ENCODE data around the gene SEL1L3. TPM values are rescaled to one million over a fixed set of nuclear protein-coding genes. Genes with fewer than 3 reads are reported as not detected.

The SEL1L3 gene
- total RNA-seq, 1 donor from 2014 or later: 123 TPM

DNA sequence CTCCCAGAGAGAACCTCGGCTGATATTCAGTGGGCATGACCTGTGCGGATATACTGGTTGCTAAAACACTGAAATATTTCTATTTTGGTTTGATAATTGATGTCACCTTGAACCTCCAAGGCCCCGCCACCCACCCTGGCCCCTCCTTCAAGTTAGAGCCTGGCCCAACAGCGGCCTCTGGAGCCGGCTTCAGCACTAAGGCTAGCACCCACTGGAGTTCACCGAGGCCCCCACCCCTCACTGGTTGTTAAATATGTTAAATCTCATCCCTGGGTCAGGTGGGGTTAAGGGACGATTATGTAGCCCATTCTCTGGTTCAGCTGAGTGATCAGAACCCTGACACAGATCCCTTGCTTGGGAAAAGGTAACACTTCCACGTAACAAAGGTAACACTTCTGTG lies 24.3 kb downstream of the SEL1L3 start:
- no peaks in the 10 kb centered on the region for H3K27me3 ChIP-seq (ENCODE audit: control insufficient read depth, insufficient read depth, low read length)
- no peak overlapping the region for H3K4me3 ChIP-seq (ENCODE audit: low read depth, low read length)
- DNase-seq (ENCODE audit: low read depth): no peak
- TF ChIP-seq, protein P1, sequence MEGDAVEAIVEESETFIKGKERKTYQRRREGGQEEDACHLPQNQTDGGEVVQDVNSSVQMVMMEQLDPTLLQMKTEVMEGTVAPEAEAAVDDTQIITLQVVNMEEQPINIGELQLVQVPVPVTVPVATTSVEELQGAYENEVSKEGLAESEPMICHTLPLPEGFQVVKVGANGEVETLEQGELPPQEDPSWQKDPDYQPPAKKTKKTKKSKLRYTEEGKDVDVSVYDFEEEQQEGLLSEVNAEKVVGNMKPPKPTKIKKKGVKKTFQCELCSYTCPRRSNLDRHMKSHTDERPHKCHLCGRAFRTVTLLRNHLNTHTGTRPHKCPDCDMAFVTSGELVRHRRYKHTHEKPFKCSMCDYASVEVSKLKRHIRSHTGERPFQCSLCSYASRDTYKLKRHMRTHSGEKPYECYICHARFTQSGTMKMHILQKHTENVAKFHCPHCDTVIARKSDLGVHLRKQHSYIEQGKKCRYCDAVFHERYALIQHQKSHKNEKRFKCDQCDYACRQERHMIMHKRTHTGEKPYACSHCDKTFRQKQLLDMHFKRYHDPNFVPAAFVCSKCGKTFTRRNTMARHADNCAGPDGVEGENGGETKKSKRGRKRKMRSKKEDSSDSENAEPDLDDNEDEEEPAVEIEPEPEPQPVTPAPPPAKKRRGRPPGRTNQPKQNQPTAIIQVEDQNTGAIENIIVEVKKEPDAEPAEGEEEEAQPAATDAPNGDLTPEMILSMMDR (IDR thresholded peaks at IDR 0.05; ENCODE audit: insufficient read depth, low read length, poor library complexity, severe bottlenecking): no peak
- H3K36me3 ChIP-seq (ENCODE audit: control insufficient read depth, insufficient read depth, low read length): no peaks in the 10 kb centered on the region

DNA sequence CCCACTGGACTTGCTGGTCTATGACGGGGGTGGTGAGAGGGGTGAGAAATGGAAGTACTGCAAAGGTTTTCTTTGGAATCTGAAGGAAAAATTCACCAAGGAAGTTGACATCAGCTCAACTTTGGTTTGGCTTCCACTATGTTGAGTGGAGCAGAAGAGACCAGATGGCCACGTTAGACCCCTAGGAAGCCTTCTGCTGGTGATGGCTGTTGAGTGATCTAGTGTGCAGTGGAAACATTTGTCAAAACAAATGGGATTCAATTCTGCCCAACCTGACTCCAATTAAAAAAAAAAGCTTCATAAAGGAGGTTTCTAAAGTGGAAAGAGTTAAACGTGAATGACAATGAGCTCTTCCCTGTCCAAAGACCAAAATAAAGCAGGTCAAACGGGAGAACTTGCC lies 25.7 kb downstream of the SEL1L3 start:
- Histone ChIP-seq H3K36me3 (ENCODE audit: control insufficient read depth, insufficient read depth, low read length) (no peaks in the 10 kb centered on the region), H3K4me3 (ENCODE audit: low read depth, low read length) (no peak overlapping the region), H3K27me3 (ENCODE audit: control insufficient read depth, insufficient read depth, low read length) (no peaks in the 10 kb centered on the region)
- TF ChIP-seq, protein P1 (IDR thresholded peaks at IDR 0.05; ENCODE audit: insufficient read depth, low read length, poor library complexity, severe bottlenecking): no peak
- no peak for DNase-seq (ENCODE audit: low read depth)

DNA sequence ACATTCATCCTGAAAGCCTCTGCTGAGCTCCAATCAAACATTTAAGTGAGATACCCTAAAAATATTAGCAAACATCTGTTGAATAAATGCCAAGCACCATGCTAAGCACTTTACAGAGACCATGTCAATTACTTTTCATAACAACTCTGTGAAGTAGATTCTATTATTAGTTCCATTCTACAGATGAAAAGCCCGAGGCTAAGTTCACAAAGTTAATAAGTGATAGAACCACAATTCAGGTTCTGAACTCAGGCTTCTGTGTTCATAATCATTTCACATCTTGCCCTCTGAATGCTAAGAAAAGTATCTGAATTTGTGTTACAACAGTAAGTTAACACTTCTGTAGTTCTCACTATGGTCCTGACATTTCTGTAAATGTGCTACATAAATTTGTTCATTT lies 27.4 kb downstream of the SEL1L3 start:
- Histone ChIP-seq H3K4me3 (ENCODE audit: low read depth, low read length) (no peak overlapping the region), H3K36me3 (ENCODE audit: control insufficient read depth, insufficient read depth, low read length) (peaks cover 1% of the 10 kb centered on the region)
- TF ChIP-seq, protein P1 (IDR thresholded peaks at IDR 0.05; ENCODE audit: insufficient read depth, low read length, poor library complexity, severe bottlenecking): no peak

DNA sequence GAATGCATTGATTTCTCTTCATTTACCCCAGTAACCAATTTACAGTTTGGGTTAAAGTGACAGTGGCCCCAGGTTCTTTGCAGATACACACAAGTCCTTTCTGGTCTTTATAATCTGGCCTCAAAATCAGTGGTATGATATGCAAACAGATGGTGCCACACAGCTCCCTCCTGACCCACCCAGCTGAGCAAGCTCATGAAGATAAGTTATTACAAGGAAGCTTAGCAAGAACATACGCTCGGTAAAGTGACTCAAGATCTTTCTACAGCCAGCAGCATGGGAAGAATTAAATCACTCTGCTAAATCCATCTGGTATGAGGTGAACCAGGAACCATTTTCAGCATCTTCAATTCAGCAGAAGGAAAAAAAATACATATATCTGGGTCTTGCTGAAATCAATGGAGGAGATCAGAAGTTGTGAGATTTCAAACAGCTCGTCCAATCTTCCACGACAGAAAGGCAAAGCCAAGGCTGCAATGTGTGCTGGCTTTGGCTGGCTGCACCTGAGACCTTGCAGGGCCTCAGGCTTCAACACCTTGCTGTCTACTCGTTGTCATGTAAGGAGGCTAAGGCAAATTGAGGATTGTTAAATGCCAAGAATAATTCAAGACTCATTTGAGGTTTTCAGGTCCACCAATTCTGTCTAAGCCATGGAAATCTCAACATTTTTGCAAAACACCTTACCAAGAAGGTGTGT lies 28.2 kb downstream of the SEL1L3 start:
- TF ChIP-seq, protein P1 (IDR thresholded peaks at IDR 0.05; ENCODE audit: insufficient read depth, low read length, poor library complexity, severe bottlenecking): no peak
- Histone ChIP-seq H3K4me3 (ENCODE audit: low read depth, low read length) (no peak overlapping the region), H3K27me3 (ENCODE audit: control insufficient read depth, insufficient read depth, low read length) (no peaks in the 10 kb centered on the region), H3K36me3 (ENCODE audit: control insufficient read depth, insufficient read depth, low read length) (peaks cover 1% of the 10 kb centered on the region)
- no peak for DNase-seq (ENCODE audit: low read depth)

More for the DNA sequence above, 27.4 kb downstream of the SEL1L3 start:
- no peaks in the 10 kb centered on the region for H3K27me3 ChIP-seq (ENCODE audit: control insufficient read depth, insufficient read depth, low read length)
- no peak for DNase-seq (ENCODE audit: low read depth)

DNA sequence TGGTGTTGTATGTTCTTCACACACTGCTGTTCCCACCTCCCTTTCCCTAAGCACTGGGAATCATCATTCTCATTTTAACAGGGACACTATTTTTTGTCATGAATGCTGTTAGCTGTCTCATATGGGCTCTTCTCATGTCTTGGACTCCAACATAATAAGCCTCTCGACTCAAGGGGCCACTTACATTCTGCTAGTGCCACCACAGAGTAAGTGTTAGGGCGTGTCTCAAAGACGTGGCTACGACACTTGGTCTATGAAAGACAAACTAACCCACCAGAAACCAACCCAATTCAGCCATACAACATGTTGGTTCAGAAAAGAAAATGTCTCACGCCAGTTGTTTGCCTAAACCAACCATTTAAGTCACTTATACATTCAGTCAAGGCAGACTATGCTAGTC lies 32.2 kb downstream of the SEL1L3 start:
- TF ChIP-seq, protein P1 (IDR thresholded peaks at IDR 0.05; ENCODE audit: insufficient read depth, low read length, poor library complexity, severe bottlenecking): no peak
- Histone ChIP-seq H3K36me3 (ENCODE audit: control insufficient read depth, insufficient read depth, low read length) (peaks cover 1% of the 10 kb centered on the region), H3K4me3 (ENCODE audit: low read depth, low read length) (no peak overlapping the region), H3K27me3 (ENCODE audit: control insufficient read depth, insufficient read depth, low read length) (no peaks in the 10 kb centered on the region)
- no peak for DNase-seq (ENCODE audit: low read depth)

DNA sequence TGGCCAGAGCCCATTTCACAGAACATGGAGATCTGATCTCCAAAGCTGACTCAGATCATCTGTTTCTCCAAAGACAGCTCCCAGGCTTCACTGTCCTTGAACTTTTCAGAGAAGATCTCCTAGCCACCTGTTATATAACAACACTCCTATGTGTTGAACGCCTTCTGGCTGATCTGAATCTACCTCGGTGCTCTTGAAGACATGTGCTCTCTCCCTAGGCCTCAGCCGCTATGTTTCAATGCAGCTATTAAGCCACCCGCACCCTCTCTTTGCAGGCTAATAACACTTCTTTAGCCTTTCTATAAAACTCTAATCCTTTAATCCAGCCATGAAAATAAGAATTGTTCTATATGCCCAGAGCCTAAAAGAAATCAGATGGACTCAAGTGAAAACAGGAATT lies 34.9 kb downstream of the SEL1L3 start:
- Histone ChIP-seq H3K4me3 (ENCODE audit: low read depth, low read length) (no peak overlapping the region), H3K27me3 (ENCODE audit: control insufficient read depth, insufficient read depth, low read length) (no peaks in the 10 kb centered on the region), H3K36me3 (ENCODE audit: control insufficient read depth, insufficient read depth, low read length) (peaks cover 1% of the 10 kb centered on the region)
- DNase-seq (ENCODE audit: low read depth): no peak
- TF ChIP-seq, protein P1 (IDR thresholded peaks at IDR 0.05; ENCODE audit: insufficient read depth, low read length, poor library complexity, severe bottlenecking): no peak
